Activated naive CD4-positive, alpha-beta T cell treated with anti-CD3 and anti-CD28 coated beads, Interleukin-2, amount 10 ng/mL, durations not matched to agents 7 days and 5 days (primary cell): ENCODE data around the gene EPB41L2.

Experiments
- CTCF ChIA-PET: fragments of 350-600 bp; sonication (Branson Sonifier 250); formaldehyde crosslinking; loops from one replicate; lab custom pipeline; 2021; ENCODE audit warnings: antibody characterized with exemption; lab: Charles Lee
- DNase-seq: peaks from one replicate; pipeline ENCODE4 v3.0.0-alpha.2; 2020
- H3K27ac Mint-ChIP-seq: one replicate; pipeline ENCODE4 v1.8.0; 2021; ENCODE audit warnings: mild to moderate bottlenecking, moderate library complexity, mixed read lengths
- H3K27me3 Mint-ChIP-seq: one replicate; pipeline ENCODE4 v1.8.0; 2021; ENCODE audit warnings: mild to moderate bottlenecking, mixed read lengths
- H3K36me3 Mint-ChIP-seq: one replicate; pipeline ENCODE4 v1.8.0; 2021; ENCODE audit warnings: mixed read lengths
- H3K4me1 Mint-ChIP-seq: one replicate; pipeline ENCODE4 v1.8.0; 2021; ENCODE audit warnings: mixed read lengths
- H3K4me3 Mint-ChIP-seq: one replicate; pipeline ENCODE4 v1.8.0; 2021; ENCODE audit warnings: mild to moderate bottlenecking, moderate library complexity, mixed read lengths
- H3K9me3 Mint-ChIP-seq: one replicate; pipeline ENCODE4 v1.8.0; 2021; ENCODE audit warnings: mixed read lengths

Gene EPB41L2

DNA sequence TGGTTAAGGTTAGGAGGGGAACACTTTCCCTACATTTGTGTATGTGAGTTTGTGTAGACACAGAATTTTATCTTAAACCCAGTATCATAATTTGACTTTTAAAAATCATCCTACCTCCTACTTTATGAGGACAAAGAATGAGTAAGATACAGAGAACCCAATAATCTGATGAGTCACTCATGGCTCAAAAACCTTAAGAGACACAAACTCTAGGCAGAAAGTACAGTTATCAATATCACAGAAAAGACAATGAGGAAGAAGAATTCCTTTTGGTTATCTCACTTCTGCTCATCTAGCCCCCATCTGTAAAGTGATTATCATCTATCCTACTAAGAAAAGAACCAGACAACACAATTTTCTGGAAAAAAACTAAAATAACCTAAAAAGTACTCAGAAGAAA is 87.7 kb downstream of the EPB41L2 start:
- no peak overlapping the region for H3K4me3 Mint-ChIP-seq
- H3K36me3 Mint-ChIP-seq = no peaks in the 10 kb centered on the region
- CTCF ChIA-PET = no interaction called here
- no peak overlapping the region for H3K27ac Mint-ChIP-seq
- no peaks in the 10 kb centered on the region for H3K4me1 Mint-ChIP-seq
- no peak for DNase-seq
- no peaks in the 10 kb centered on the region for H3K27me3 Mint-ChIP-seq
- no peaks in the 10 kb centered on the region for H3K9me3 Mint-ChIP-seq

DNA sequence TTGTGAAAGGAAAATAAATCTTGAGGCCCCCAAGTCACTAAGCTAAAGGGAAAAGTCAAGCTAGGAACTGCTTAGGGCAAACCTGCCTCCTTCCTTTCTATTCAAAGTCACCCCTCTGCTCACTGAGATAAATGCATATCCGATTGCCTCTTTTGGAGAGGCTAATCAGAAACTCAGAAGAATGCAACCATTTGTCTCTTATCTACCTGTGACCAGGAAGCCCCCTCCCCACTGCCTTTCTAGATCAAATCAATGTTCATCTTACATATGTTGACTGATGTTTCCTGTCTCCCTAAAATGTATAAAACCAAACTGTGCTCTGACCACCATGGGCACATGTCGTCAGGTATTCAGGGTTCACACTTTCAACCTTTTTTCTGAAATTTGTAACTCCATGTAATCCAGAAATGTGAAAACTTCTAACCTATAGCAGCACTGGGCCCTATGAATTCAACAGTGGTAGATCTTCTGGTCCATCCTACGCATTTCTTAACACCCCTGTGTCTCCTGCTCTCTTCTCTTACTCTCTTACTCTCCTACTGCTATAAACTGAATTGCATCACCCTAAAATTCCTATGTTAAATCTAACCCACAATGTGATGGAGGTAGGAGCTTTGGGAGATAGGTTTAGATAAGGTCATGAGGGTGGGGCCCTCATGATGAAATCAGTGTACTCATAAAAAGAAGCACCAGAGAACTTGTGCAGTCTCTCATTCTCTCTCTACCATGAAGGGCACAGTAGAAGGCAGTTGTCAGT is 89.3 kb downstream of the EPB41L2 start:
- H3K36me3 Mint-ChIP-seq = no peaks in the 10 kb centered on the region
- no peak for DNase-seq
- H3K27ac Mint-ChIP-seq = no peak overlapping the region
- H3K4me1 Mint-ChIP-seq = no peaks in the 10 kb centered on the region
- CTCF ChIA-PET = no interaction called here
- H3K27me3 Mint-ChIP-seq = no peaks in the 10 kb centered on the region
- no peaks in the 10 kb centered on the region for H3K9me3 Mint-ChIP-seq
- H3K4me3 Mint-ChIP-seq = no peak overlapping the region

DNA sequence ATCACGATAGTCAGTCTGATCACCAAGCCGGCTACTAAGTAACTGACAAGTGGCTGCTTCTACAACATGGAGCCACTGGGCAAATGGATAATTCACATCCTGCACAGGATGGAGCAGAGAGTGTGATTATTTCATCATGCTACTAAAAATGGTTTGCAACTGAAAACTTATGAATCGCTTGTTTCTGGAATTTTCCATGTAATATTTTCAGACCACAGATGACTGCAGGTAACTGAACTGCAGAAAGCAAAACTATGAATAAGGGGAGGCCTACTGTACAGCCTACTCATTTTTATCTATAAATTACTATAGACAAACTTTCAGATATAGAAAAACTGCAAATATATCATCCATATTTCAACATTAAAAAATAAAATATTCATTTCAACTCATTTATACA is 91.5 kb downstream of the EPB41L2 start:
- H3K27ac Mint-ChIP-seq = no peak overlapping the region

DNA sequence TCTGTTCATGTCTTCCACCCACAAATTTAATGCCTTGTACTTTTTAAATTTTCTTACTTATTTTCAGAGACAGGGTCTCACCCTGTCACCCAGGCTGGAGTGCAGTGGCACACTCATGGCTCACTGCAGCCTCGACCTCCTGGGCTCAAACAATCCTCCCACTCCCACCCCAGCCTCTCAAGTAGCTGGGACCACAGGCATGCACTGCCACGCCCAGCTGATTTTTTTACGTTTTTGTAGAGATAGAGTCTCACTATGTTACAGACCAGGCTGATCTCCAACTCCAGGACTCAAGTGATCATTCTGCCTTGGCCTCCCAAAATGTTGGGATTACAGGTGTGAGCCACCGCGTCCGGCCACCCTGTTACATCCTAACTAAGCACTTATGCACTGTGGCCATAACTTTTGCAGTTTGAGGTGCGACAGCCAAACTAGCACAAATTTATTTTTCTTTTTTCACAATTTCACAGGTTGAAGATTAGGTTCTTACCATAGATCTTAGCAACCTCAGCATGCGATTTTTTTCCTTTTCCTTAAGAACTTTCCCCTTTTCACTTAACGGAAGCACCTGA is 92.1 kb downstream of the EPB41L2 start:
- CTCF ChIA-PET = no interaction called here
- no peaks in the 10 kb centered on the region for H3K27me3 Mint-ChIP-seq
- H3K27ac Mint-ChIP-seq = no peak overlapping the region
- no peak overlapping the region for H3K4me3 Mint-ChIP-seq
- H3K36me3 Mint-ChIP-seq = no peaks in the 10 kb centered on the region
- no peak for DNase-seq
- H3K4me1 Mint-ChIP-seq = no peaks in the 10 kb centered on the region
- H3K9me3 Mint-ChIP-seq = no peaks in the 10 kb centered on the region

More for the DNA sequence above, 91.5 kb downstream of the EPB41L2 start:
- no peaks in the 10 kb centered on the region for H3K36me3 Mint-ChIP-seq
- DNase-seq = no peak
- CTCF ChIA-PET = no interaction called here
- H3K9me3 Mint-ChIP-seq = no peaks in the 10 kb centered on the region
- no peaks in the 10 kb centered on the region for H3K4me1 Mint-ChIP-seq
- H3K4me3 Mint-ChIP-seq = no peak overlapping the region
- H3K27me3 Mint-ChIP-seq = no peaks in the 10 kb centered on the region

DNA sequence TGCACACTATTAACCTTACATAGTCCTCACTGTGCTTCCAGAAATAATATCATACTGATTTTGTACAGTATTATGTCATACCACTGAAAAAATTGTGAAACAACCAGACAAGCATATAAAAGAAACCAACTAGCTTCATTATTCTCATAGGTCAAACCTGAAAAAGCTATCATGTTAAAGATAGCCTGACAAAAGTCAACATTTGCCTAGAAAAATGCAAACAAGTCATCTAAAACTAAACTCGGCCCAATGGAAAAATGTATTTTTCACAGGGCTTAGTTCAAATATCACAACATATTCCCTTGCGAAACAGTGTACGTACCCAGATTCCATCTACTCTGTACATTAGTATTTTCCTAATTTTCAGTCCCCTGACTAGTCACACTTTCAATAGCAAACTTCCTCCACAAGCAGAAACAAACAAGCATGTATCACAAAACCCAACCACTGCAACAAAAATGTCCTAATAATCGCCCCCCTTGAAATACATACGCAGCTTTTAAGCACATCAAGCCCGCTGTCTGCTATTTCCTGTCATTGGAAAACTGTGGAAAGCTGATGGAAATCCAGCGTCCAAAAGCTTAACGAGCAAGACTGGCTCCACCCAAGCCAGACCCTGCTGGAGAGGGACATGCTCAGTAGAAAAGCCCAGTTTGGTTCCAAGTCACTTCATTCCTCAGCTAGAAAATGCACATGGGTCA is 93.1 kb downstream of the EPB41L2 start:
- Mint-ChIP-seq H3K4me3 (no peak overlapping the region), H3K27me3 (no peaks in the 10 kb centered on the region), H3K36me3 (no peaks in the 10 kb centered on the region), H3K4me1 (no peaks in the 10 kb centered on the region), H3K27ac (no peak overlapping the region), H3K9me3 (no peaks in the 10 kb centered on the region)
- CTCF ChIA-PET = no interaction called here
- DNase-seq = no peak

DNA sequence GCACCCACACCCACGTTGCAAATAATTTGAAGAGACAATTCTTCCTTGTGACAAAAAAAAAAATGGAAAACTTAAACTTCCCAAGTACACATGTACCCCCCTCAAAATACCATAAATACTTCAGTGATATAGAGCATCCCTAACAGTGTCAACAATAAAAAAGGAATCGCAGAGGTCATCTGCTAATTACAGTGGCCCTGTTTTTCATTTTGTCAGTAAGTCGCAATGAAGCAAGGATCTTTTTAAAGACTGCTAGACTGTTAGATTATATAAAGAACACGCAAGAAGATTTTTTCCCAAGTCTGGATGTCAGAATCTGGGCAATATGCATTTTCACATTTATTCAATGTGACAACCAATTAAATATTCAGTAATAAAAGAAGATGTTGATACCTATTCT is 93.9 kb downstream of the EPB41L2 start:
- Mint-ChIP-seq H3K27ac (no peak overlapping the region), H3K4me3 (no peak overlapping the region), H3K27me3 (no peaks in the 10 kb centered on the region), H3K9me3 (no peaks in the 10 kb centered on the region), H3K36me3 (no peaks in the 10 kb centered on the region), H3K4me1 (no peaks in the 10 kb centered on the region)
- no peak for DNase-seq
- CTCF ChIA-PET = no interaction called here

DNA sequence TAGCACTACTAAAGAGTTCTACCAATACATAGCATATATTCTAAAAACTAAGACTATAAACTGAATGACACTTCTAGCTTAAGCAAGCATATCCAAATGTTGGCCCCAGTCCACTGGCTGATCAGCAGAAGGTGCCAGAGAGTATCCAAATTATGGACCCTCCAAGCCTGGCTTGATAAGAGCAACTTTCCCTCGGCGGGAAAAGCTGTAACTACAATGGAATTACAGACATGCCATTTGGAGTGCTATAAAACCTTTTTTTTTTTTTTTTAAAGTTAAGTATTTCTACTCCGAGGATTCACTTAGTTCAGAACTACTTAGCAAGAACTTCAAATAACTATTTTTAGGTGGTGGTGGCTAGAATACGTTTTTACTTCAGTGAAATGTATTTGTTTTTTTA is 94.6 kb downstream of the EPB41L2 start:
- DNase-seq = no peak
- H3K36me3 Mint-ChIP-seq = no peaks in the 10 kb centered on the region
- no peaks in the 10 kb centered on the region for H3K9me3 Mint-ChIP-seq
- CTCF ChIA-PET = no interaction called here
- H3K27me3 Mint-ChIP-seq = no peaks in the 10 kb centered on the region
- no peak overlapping the region for H3K27ac Mint-ChIP-seq
- H3K4me3 Mint-ChIP-seq = no peak overlapping the region
- H3K4me1 Mint-ChIP-seq = no peaks in the 10 kb centered on the region

DNA sequence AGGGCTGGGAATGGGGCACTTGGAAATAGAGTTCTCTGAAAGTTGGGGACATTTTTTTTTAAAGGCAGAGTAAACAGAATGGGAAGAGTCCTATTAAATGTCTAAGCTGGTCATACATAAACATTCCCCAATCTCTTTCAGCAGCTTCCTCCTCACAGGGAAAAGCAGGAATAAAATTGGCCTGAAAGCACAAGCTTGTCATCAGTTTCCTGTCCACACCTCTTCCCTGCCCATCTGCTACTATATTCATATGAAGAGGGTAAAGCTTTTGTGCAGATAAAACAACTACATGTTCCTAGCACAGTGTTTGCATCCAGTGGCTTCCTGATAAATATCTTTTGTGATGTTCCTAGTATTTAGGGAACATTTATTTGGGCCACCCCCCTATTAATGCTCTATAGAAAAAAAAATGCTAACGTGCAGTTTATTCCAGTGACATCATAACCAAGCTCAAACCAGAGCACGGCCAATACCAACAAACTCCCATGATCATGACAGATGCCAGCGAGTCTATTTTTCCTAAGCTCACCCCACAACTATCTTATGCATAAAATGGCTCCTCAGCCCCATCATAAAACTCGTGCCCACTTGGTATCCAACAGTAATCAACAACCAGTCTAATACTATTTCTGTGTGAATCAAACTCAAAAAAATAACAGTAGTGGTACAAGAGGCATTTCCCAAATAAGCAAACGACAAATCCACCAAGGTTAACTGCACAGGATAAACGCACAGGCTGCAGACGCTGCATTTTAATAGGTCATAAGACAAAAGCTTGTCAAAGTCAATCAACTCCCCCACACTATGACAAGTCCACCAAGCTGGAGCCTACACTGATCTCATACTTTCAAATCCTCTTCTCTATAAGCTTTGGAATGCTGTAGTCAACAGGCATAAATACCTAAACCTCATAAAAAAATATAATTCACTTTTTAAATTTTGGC is 95.3 kb downstream of the EPB41L2 start:
- Mint-ChIP-seq H3K4me1 (no peaks in the 10 kb centered on the region), H3K9me3 (no peaks in the 10 kb centered on the region), H3K36me3 (no peaks in the 10 kb centered on the region), H3K27me3 (no peaks in the 10 kb centered on the region), H3K27ac (no peak overlapping the region), H3K4me3 (no peak overlapping the region)
- CTCF ChIA-PET = no interaction called here
- DNase-seq = no peak

DNA sequence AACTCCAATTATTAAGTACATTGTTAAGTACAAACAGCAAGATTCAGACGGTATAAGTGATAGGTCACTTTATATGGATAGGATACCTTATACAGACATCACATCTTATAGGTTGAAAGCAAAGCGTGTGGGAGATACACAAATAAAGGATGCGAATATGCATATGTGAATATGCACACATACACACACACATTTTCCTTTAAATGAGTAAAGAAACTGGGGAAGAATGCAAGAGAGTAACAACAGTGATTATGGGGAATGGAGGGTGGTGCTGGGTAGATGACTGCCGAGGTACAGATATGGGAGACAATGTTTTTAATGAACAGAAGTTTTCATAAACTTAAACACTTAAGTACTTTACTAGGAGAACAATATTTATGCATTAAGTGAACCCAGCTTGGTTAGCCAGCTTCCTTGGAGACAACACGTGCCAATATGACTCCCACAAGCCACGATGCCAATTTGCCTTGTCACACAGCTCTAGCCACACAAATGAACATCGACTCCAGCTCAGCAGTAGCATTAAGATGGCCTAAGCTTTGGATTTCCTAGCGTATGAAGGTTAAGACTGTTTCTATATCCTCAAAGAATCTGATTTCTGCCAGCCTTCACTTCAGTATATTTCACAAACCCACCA is 96.6 kb downstream of the EPB41L2 start:
- Mint-ChIP-seq H3K4me3 (no peak overlapping the region), H3K4me1 (no peaks in the 10 kb centered on the region), H3K27me3 (no peaks in the 10 kb centered on the region), H3K27ac (no peak overlapping the region), H3K36me3 (no peaks in the 10 kb centered on the region), H3K9me3 (no peaks in the 10 kb centered on the region)
- no peak for DNase-seq
- CTCF ChIA-PET = no interaction called here

DNA sequence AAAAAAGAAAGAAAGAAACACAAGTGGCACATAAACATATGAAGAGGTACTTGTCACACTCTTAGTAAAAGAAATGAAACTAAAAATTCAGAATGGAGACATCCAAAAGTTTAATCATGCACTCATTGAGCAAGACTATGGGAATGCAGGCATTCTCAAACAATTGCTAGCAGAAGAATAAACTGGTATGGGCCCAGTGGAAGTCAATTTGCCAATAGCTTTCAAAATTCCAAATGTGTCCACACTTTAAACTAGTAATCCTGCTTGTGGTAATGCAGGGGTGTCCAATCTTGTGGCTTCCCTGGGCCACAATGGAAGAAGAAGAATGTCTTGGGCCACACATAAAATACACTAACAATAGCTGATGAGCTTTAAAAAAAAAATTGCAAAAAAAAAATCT is 97.4 kb downstream of the EPB41L2 start:
- Mint-ChIP-seq H3K27me3 (no peaks in the 10 kb centered on the region), H3K4me1 (no peaks in the 10 kb centered on the region), H3K27ac (no peak overlapping the region), H3K36me3 (no peaks in the 10 kb centered on the region), H3K4me3 (no peak overlapping the region), H3K9me3 (no peaks in the 10 kb centered on the region)
- CTCF ChIA-PET = no interaction called here
- DNase-seq = no peak

DNA sequence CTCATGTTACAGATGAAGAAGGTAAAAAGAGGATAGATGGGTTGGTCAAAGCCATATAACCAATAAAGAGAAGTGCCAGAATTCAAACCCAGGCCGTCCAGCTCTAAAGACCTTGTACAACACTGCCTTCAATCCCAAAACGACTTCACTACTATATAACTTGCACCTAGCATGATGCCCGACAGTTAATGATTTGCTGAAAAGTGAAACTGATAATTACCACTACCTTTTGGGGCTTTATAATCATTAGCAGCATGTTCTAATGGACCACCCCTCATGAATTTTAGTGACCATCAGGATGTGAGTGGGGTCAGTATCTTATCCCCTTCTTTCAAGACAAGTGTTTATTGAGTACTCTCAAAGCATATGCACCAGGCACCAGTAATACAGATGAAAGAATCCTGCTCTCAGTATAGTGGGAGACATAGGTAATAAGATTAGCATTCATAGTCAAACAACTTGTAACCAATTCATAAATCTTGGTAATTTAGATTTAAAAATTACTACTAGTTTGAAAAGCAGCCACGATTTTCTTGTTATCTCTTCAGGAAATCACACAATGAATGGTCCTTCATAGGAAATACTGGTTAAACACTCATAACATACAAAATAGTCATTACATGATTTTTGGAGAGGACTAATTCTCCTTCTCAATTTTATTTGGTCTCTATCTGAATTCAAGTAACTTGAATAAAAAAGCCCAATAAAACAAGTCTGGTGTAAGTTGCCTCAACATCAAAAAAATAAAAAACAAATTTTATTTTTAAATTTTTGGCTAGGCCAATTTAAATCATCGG is 98.0 kb downstream of the EPB41L2 start:
- Mint-ChIP-seq H3K27ac (no peak overlapping the region), H3K4me1 (no peaks in the 10 kb centered on the region), H3K27me3 (no peaks in the 10 kb centered on the region), H3K36me3 (no peaks in the 10 kb centered on the region), H3K9me3 (no peaks in the 10 kb centered on the region), H3K4me3 (no peak overlapping the region)
- no peak for DNase-seq
- CTCF ChIA-PET = no interaction called here

DNA sequence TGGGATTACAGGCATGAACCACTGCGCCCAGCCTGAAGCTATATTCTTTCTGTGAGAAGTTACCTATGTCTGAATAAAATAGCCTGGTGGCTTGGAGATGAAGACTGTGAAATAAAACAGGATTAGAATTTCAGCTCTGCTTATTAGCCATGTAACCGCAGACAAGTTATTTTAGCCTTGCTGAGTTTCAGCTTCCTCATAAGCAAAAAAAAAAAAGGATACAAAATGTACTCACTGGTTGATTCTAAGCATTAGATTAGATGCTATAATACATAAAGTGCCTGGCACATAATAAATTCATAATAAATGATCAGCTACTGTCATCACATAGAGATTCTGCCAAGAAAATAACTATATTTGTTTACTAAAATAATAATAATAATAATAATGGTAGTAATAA is 98.8 kb downstream of the EPB41L2 start:
- CTCF ChIA-PET = no interaction called here
- H3K4me3 Mint-ChIP-seq = no peak overlapping the region
- H3K27me3 Mint-ChIP-seq = no peaks in the 10 kb centered on the region
- no peaks in the 10 kb centered on the region for H3K36me3 Mint-ChIP-seq
- no peaks in the 10 kb centered on the region for H3K4me1 Mint-ChIP-seq
- no peaks in the 10 kb centered on the region for H3K9me3 Mint-ChIP-seq
- no peak overlapping the region for H3K27ac Mint-ChIP-seq
- no peak for DNase-seq

DNA sequence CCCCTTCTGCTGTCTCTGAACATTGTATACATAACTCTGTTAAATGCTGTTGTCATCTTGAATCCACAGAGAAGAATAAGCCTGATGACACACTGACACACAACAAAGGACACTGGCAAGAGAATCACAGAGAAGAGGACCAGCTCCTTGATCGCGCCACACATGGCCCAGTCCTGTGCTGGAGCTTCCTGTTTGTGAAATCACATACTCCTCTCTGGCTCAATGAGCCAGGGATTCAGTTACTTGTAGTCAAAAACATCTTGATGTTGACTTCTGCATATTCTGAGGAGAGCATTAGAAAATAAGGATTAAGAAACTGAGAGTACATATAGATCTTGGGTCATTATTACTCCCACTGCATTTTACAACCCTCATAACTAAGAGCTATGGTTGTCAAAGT is 100.1 kb downstream of the EPB41L2 start:
- CTCF ChIA-PET = no interaction called here
- DNase-seq = no peak
- Mint-ChIP-seq H3K4me3 (no peak overlapping the region), H3K27ac (no peak overlapping the region), H3K27me3 (no peaks in the 10 kb centered on the region), H3K36me3 (no peaks in the 10 kb centered on the region), H3K4me1 (no peaks in the 10 kb centered on the region), H3K9me3 (no peaks in the 10 kb centered on the region)
